Right lobe of liver (tissue), 6 donors: Measurements from ENCODE around the gene KNTC1. TPM values are rescaled to one million over a fixed set of nuclear protein-coding genes. Genes with fewer than 3 reads are reported as not detected.
A peak's percentile ranks its signal among the peaks of the same experiment; 100 is the strongest.
"Not testable (repeated sequence)": the region's sequence is repeated elsewhere in the genome, so short reads cannot be mapped to it uniquely, and the experiment has no call there.

Experiments
- ATAC-seq, 4 donors: fragments of 200-7000 bp; cut with Tn5 transposase; one replicate each; pipeline ENCODE4 v1.9.1; 2020; ENCODE audit warnings: mild to moderate bottlenecking in 4 of 4, moderate library complexity in 4 of 4
- DNase-seq, 3 donors: peaks; one replicate each; pipeline ENCODE4 v3.0.0-alpha.2; 2020
- H3K27ac ChIP-seq, 3 donors: fragments of 200-600 bp; one replicate each; pipeline ENCODE4 v1.8.0; 2022
- H3K27me3 ChIP-seq, 2 donors: fragments of 200-600 bp; one replicate each; pipeline ENCODE4 v1.8.0; 2022
- H3K36me3 ChIP-seq, 4 donors: fragments of 200-600 bp; sonication (generic) in 1 of 4; one replicate each; pipeline versions ENCODE4 v1.5.1 to v1.8.0; 2017 to 2022; ENCODE audit warnings: control low read depth in 1 of 4
- H3K4me1 ChIP-seq, 4 donors: fragments of 200-600 bp; sonication (generic) in 1 of 4; one replicate each; pipeline versions ENCODE4 v1.5.1 to v1.8.0; 2017 to 2022; ENCODE audit warnings: control low read depth in 1 of 4
- H3K4me3 ChIP-seq, 3 donors: fragments of 200-600 bp; one replicate each; pipeline ENCODE4 v1.8.0; 2022
- H3K9me3 ChIP-seq, 4 donors: fragments of 200-600 bp; sonication (generic) in 1 of 4; one replicate each; pipeline versions ENCODE4 v1.5.1 to v1.8.0; 2017 to 2022; ENCODE audit warnings: control low read depth in 1 of 4
- POLR2A ChIP-seq: fragments of 450-650 bp; IDR thresholded peaks from one replicate; pipeline ENCODE4 v1.6.1; 2017; ENCODE audit warnings: antibody characterized with exemption, mild to moderate bottlenecking
- WGBS: methylation state at CpG from one replicate; pipeline ENCODE4 v1.1.6; 2018; ENCODE audit warnings: low coverage, low lambda C conversion rate; ENCODE audit not compliant: insufficient coverage; ENCODE audit errors: missing lambda C conversion rate; 5-methylcytosine and 5-hydroxymethylcytosine counted together
- intact Hi-C, 2 donors: fragments of 100-400 bp; cut with DNase I; formaldehyde crosslinking; loops; one replicate each; pipeline versions ENCODE4 v1.11.2 to v1.14.1; 2022
- total RNA-seq, 6 experiments: library from RNA; depleted of rRNA in 2 of 6; stranded (reverse); fragments of >200 nt in 2 of 6; fragmentation: NEBNext Ultra II Directional in 3 of 6; extraction: Animal tissue kit (Norgen Biotek cat#: 25700) in 3 of 6; gene quantifications; one replicate each; pipeline versions ENCODE4 v1.1.0 to v1.2.4, GENCODE V29; 2016 to 2023
- TF ChIP-seq, protein P1 (sequence below), 4 donors: fragments of 200-600 bp in 3 of 4; fragments of 450-650 bp in 1 of 4; IDR thresholded peaks; one replicate each; pipeline versions ENCODE4 v1.5.1 to v1.8.0; 2016 to 2022; ENCODE audit warnings: antibody characterized with exemption in 4 of 4, mild to moderate bottlenecking in 2 of 4
- donor health status: DM: no; HTN: yes; CAD: no.
- donor health status: DM: no; HTN: no; CAD: no.
- donor health status: DM: no; HTN: no; CAD: no.
- donor health status: DM: no; HTN: yes; CAD: no.
- donor health status: DM: no; HTN: yes; CAD: no.

KNTC1 gene
- total RNA-seq, 6 experiments from 2014 or later, result 2.1 to 10.7 (median 3.5) TPM

DNA sequence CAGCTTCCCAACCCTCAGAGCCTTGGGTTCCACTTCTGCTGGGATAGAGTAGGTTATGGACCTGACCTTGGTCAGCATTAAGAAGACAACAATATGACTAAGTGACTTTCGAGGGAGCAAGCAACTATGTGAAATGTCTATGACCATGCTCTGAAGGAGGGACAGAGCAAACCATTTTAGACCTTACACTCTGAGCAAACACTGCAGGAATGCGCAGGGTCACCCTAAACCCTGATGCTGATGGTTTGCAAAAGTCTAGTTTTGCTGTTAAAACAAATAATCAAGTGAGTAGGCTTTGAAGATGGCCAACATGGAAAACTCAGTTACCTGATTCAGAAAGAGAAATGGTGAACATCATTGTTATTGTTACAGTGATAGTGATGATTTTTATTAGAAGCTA lies 35.1 kb upstream of the KNTC1 start:
- DNase-seq (no peak), ATAC-seq (no peak)
- intact Hi-C loops, result no loop called here
- Histone ChIP-seq H3K4me3 (no peak overlapping the region), H3K4me1 (peaks cover 0 to 36% (median 16%) of the 10 kb centered on the region in 4 donors), H3K27me3 (no peaks in the 10 kb centered on the region), H3K9me3 (no peaks in the 10 kb centered on the region), H3K36me3 (peaks cover 0 to 20% (median 9%) of the 10 kb centered on the region in 4 donors), H3K27ac (no peak overlapping the region)
- 70% methylated on average over 1 of the region's 2 CpGs for WGBS
- TF ChIP-seq, protein P1, sequence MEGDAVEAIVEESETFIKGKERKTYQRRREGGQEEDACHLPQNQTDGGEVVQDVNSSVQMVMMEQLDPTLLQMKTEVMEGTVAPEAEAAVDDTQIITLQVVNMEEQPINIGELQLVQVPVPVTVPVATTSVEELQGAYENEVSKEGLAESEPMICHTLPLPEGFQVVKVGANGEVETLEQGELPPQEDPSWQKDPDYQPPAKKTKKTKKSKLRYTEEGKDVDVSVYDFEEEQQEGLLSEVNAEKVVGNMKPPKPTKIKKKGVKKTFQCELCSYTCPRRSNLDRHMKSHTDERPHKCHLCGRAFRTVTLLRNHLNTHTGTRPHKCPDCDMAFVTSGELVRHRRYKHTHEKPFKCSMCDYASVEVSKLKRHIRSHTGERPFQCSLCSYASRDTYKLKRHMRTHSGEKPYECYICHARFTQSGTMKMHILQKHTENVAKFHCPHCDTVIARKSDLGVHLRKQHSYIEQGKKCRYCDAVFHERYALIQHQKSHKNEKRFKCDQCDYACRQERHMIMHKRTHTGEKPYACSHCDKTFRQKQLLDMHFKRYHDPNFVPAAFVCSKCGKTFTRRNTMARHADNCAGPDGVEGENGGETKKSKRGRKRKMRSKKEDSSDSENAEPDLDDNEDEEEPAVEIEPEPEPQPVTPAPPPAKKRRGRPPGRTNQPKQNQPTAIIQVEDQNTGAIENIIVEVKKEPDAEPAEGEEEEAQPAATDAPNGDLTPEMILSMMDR (IDR thresholded peaks at IDR 0.05), result no peak
- no peak for TF ChIP-seq POLR2A

DNA sequence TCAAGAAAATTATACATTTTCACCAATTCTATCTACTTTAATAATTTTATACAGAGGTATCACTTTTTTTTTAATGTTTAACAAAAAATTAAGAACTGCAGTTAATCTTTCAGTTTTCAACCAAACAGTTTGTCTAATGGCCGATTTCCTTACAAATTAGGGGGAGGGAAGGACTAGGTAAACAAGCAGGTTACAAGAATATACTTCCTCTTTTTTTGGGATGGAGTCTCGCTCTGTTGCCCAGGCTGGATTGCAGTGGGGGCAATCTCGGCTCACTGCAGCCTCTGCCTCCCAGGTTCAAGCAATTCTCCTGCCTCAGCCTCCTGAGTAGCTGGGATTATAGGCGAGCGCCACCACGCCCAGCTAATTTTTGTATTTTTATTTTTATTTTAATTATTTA lies 33.8 kb upstream of the KNTC1 start:
- DNase-seq, H3K9me3 ChIP-seq, H3K36me3 ChIP-seq, H3K4me3 ChIP-seq, ATAC-seq, H3K27me3 ChIP-seq, H3K27ac ChIP-seq, intact Hi-C loops: not testable (repeated sequence)
- 72% methylated on average over 5 of the region's 6 CpGs for WGBS
- peaks cover 0 to 24% (median 12%) of the 10 kb centered on the region in 4 donors for H3K4me1 ChIP-seq

DNA sequence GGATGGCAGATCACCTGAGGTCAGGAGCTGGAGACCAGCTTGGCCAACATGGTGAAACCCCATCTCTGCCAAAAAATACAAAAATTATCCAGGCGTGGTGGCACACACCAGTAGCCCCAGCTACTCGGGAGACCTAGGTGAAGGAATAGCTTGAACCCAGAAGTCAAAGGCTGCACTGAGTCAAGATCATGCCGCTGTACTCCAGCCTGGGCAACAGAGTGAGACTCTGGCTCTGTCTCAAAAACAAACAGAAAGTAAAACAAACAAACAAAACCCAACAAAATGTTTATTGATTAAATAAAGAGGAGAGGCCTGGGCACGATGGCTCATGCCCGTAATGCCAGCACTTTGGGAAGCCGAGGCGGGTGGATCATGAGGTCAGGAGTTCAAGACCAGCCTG lies 31.8 kb upstream of the KNTC1 start:
- Histone ChIP-seq H3K4me1 (peaks cover 0 to 19% (median 7%) of the 10 kb centered on the region in 4 donors), H3K4me3 (no peak overlapping the region), H3K27me3 (no peaks in the 10 kb centered on the region), H3K27ac (peak overlapping the region in 1 of 3 donors; percentile 11), H3K36me3 (peaks cover 0 to 5% (median 2%) of the 10 kb centered on the region in 4 donors), H3K9me3 (no peaks in the 10 kb centered on the region)
- DNase-seq (no peak), ATAC-seq (peak; percentile 26 to 76 (median 40))
- intact Hi-C loops, result no loop called here
- TF ChIP-seq POLR2A, result no peak
- TF ChIP-seq, protein P1 (IDR thresholded peaks at IDR 0.05), result no peak
- WGBS, result 37% methylated on average over 7 of the region's 7 CpGs

DNA sequence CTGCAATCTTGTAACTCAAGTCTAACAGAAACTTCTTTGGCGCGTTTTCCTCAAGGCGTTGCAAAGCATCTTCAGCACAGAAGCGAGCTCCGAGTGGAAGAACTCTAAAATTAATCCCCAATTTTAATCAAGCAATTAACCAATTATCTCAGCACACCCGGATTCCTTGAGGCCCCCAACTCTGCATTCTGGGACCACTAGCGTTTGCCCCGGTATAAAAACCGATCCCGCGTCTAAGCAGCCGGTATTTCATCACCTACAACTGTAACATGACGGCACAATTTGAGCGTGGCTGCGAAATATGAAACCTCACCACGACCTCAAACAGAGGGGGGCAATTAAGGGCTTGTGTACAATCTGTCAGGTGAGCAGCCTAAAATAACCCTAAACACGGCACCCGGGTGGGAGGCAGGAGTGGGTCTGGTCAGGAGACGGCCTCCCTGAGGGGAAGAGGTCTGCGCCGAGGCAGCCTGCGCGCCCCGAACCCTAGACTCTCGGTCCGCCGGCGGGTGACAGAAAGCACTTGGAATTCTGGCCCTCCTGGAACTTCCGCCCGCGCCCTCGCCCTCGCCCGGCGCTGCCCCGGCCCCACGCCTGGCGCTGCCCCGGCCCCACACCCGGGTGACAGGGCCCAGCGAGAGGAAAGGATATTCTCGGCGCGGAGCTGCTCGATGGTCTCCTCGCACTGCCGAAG lies 26.9 kb upstream of the KNTC1 start:
- DNase-seq, result peak; percentile 67 to 71 (median 70)
- 0% methylated on average over 22 of the region's 47 CpGs for WGBS

More for the DNA sequence above, 26.9 kb upstream of the KNTC1 start:
- peak; percentile 54 to 65 (median 58) for ATAC-seq
- H3K9me3 ChIP-seq, result no peaks in the 10 kb centered on the region
- peaks cover 0 to 22% (median 7%) of the 10 kb centered on the region in 4 donors for H3K36me3 ChIP-seq
- H3K27me3 ChIP-seq, result no peaks in the 10 kb centered on the region
- H3K4me3 ChIP-seq, result peak overlapping the region; percentile 74 to 88 (median 87)
- intact Hi-C loops, result no loop called here
- H3K27ac ChIP-seq, result peak overlapping the region; percentile 96 to 98 (median 97)
- peaks cover 0 to 17% (median 5%) of the 10 kb centered on the region in 4 donors for H3K4me1 ChIP-seq
- TF ChIP-seq, protein P1 (IDR thresholded peaks at IDR 0.05), result no peak
- no peak for TF ChIP-seq POLR2A
